C4-2B (cell line): ENCODE data around the gene CDK8.

Experiments used
- CTCF ChIP-seq: fragments of 450-650 bp; conservative IDR thresholded peaks from 2 replicates; pipeline ENCODE4 v1.5.1; 2017; ENCODE audit warnings: mild to moderate bottlenecking
- ZFX ChIP-seq: fragments of 450-650 bp; IDR thresholded peaks from 2 replicates; pipeline ENCODE4 v1.6.1; 2017

- TF ChIP-seq CTCF (no peak), ZFX (peak; percentile 91)
Measured at GRCh38 chr13:26221721-26222519, 32.0 kb upstream of the CDK8 start, which contains the start of gene RNF6.
